Right atrium auricular region (tissue), 2 donors: ENCODE results near the gene FNBP1L. TPM values are rescaled to one million over a fixed set of nuclear protein-coding genes. Genes with fewer than 3 reads are reported as not detected.
"Not testable (repeated sequence)": the region's sequence is repeated elsewhere in the genome, so short reads cannot be mapped to it uniquely, and the experiment has no call there.

Experiments
- DNase-seq: peaks from one replicate; pipeline ENCODE4 v3.0.0-alpha.2; 2019; ENCODE audit warnings: low spot score
- H3K27ac ChIP-seq, 2 donors: fragments of 200-600 bp; sonication (generic); 1 replicate in 1 of 2; 2 replicates in 1 of 2; pipeline ENCODE4 v1.5.1; 2016 to 2019
- H3K27me3 ChIP-seq, 2 donors: fragments of 200-600 bp; sonication (generic); one replicate each; pipeline versions ENCODE4 v1.5.1 to v1.6.0; 2017 to 2019
- H3K36me3 ChIP-seq: fragments of 200-600 bp; sonication (generic); one replicate; pipeline ENCODE4 v1.5.1; 2016
- H3K4me1 ChIP-seq, 2 donors: fragments of 200-600 bp; sonication (generic); one replicate each; pipeline versions ENCODE4 v1.5.1 to v1.6.0; 2017 to 2019
- H3K4me3 ChIP-seq, 2 donors: fragments of 200-600 bp; sonication (generic); 1 replicate in 1 of 2; 2 replicates in 1 of 2; pipeline ENCODE4 v1.5.1; 2017 to 2019; ENCODE audit warnings: mild to moderate bottlenecking in 1 of 2, moderate library complexity in 1 of 2
- H3K9me3 ChIP-seq, 2 donors: fragments of 200-600 bp; sonication (generic); one replicate each; pipeline ENCODE4 v1.5.1; 2019
- CTCF ChIP-seq, 2 donors: fragments of 200-600 bp; sonication (generic); IDR thresholded peaks; one replicate each; pipeline ENCODE4 v1.5.1; 2019; ENCODE audit warnings: antibody characterized with exemption in 2 of 2
- total RNA-seq, 2 donors: library from RNA; depleted of rRNA; stranded (reverse); fragments of >200 nt; gene quantifications; one replicate each; pipeline ENCODE4 v1.1.0, GENCODE V29; 2016

The FNBP1L gene
- total RNA-seq, 2 donors from 2014 or later: 13.9 to 17.8 TPM

GRCh38 chr1:93468662-93469061 lies 20.7 kb downstream of the FNBP1L start:
- no peak for TF ChIP-seq CTCF (IDR thresholded peaks at IDR 0.05)
- no peak overlapping the region for H3K4me3 ChIP-seq
- no peak overlapping the region for H3K27ac ChIP-seq
- no peaks in the 10 kb centered on the region for H3K9me3 ChIP-seq
- H3K36me3 ChIP-seq: no peaks in the 10 kb centered on the region
- no peak for DNase-seq
- H3K27me3 ChIP-seq: no peaks in the 10 kb centered on the region
- H3K4me1 ChIP-seq: peaks cover 0 to 6% of the 10 kb centered on the region in 2 donors

- H3K36me3 ChIP-seq, H3K9me3 ChIP-seq, H3K27me3 ChIP-seq, H3K4me1 ChIP-seq, DNase-seq, H3K27ac ChIP-seq, H3K4me3 ChIP-seq: not testable (repeated sequence)
Measured at GRCh38 chr1:93469223-93469622, 21.3 kb downstream of the FNBP1L start.

GRCh38 chr1:93471284-93471683 lies 23.4 kb downstream of the FNBP1L start:
- Histone ChIP-seq H3K36me3 (no peaks in the 10 kb centered on the region), H3K27ac (no peak overlapping the region), H3K27me3 (no peaks in the 10 kb centered on the region), H3K4me3 (no peak overlapping the region), H3K9me3 (no peaks in the 10 kb centered on the region), H3K4me1 (peaks cover 0 to 6% of the 10 kb centered on the region in 2 donors)
- no peak for DNase-seq
- TF ChIP-seq CTCF (IDR thresholded peaks at IDR 0.05): no peak

GRCh38 chr1:93471911-93472310 lies 24.0 kb downstream of the FNBP1L start:
- no peaks in the 10 kb centered on the region for H3K27me3 ChIP-seq
- no peak overlapping the region for H3K27ac ChIP-seq
- TF ChIP-seq CTCF (IDR thresholded peaks at IDR 0.05): no peak
- H3K4me1 ChIP-seq: peaks cover 0 to 6% of the 10 kb centered on the region in 2 donors
- H3K4me3 ChIP-seq: no peak overlapping the region
- DNase-seq: no peak
- no peaks in the 10 kb centered on the region for H3K9me3 ChIP-seq
- H3K36me3 ChIP-seq: no peaks in the 10 kb centered on the region

GRCh38 chr1:93474321-93474720 lies 26.4 kb downstream of the FNBP1L start:
- Histone ChIP-seq H3K4me3 (no peak overlapping the region), H3K27ac (no peak overlapping the region), H3K9me3 (peaks cover 0 to 6% of the 10 kb centered on the region in 2 donors), H3K4me1 (peaks cover 0 to 6% of the 10 kb centered on the region in 2 donors), H3K27me3 (no peaks in the 10 kb centered on the region), H3K36me3 (no peaks in the 10 kb centered on the region)
- DNase-seq: no peak
- TF ChIP-seq CTCF (IDR thresholded peaks at IDR 0.05): no peak

- Histone ChIP-seq H3K9me3 (peaks cover 0 to 13% of the 10 kb centered on the region in 2 donors), H3K4me1 (peaks cover 0 to 6% of the 10 kb centered on the region in 2 donors), H3K36me3 (no peaks in the 10 kb centered on the region), H3K4me3 (no peak overlapping the region), H3K27ac (no peak overlapping the region), H3K27me3 (no peaks in the 10 kb centered on the region)
- DNase-seq: no peak
- no peak for TF ChIP-seq CTCF (IDR thresholded peaks at IDR 0.05)
Measured at GRCh38 chr1:93475681-93476080, 27.8 kb downstream of the FNBP1L start.

- H3K4me1 ChIP-seq, DNase-seq, H3K27me3 ChIP-seq, H3K36me3 ChIP-seq, H3K4me3 ChIP-seq, H3K27ac ChIP-seq: not testable (repeated sequence)
- H3K9me3 ChIP-seq: peaks cover 0 to 13% of the 10 kb centered on the region in 2 donors
Measured at GRCh38 chr1:93479133-93479745, 31.3 kb downstream of the FNBP1L start.

- H3K27me3 ChIP-seq, H3K4me1 ChIP-seq, H3K36me3 ChIP-seq, H3K4me3 ChIP-seq, DNase-seq, H3K27ac ChIP-seq: not testable (repeated sequence)
- peaks cover 0 to 13% of the 10 kb centered on the region in 2 donors for H3K9me3 ChIP-seq
Measured at GRCh38 chr1:93481899-93482298, 34.0 kb downstream of the FNBP1L start.
